Kidney epithelial cell (primary cell): ENCODE data around the gene SPRED3. TPM values are rescaled to one million over a fixed set of nuclear protein-coding genes. Genes with fewer than 3 reads are reported as not detected.
"Not testable (repeated sequence)": the region's sequence is repeated elsewhere in the genome, so short reads cannot be mapped to it uniquely, and the experiment has no call there.

Experiments used
- DNase-seq: peaks from one replicate; pipeline ENCODE4 v3.0.0-alpha.2; 2010; ENCODE audit warnings: low read depth
- H3K27me3 ChIP-seq: 2 replicates; pipeline ENCODE4 v1.6.0; 2011; ENCODE audit warnings: low read length; ENCODE audit not compliant: control insufficient read depth, insufficient read depth
- H3K36me3 ChIP-seq: 2 replicates; pipeline ENCODE4 v1.5.1; 2011; ENCODE audit warnings: low read length; ENCODE audit not compliant: control insufficient read depth, insufficient read depth
- H3K4me3 ChIP-seq: 2 replicates; pipeline ENCODE4 v1.5.1; 2011; ENCODE audit warnings: low read depth, mild to moderate bottlenecking, control low read depth, low read length
- total RNA-seq: library from RNA; depleted of rRNA; stranded (reverse); fragments of >200 nt; gene quantifications from 2 replicates; pipeline ENCODE4 v1.2.3, GENCODE V29; 2015
- TF ChIP-seq, protein P1 (sequence below): IDR thresholded peaks from 2 replicates; pipeline ENCODE4 v1.5.1; 2011; ENCODE audit warnings: mild to moderate bottlenecking, moderate library complexity, low read length, control low read depth, inconsistent platforms; ENCODE audit not compliant: insufficient read depth, poor library complexity, severe bottlenecking

The SPRED3 gene
- total RNA-seq, 1 donor from 2014 or later, result 4.3 TPM

- no peaks in the 10 kb centered on the region for H3K36me3 ChIP-seq
- no peak for DNase-seq
- TF ChIP-seq, protein P1, sequence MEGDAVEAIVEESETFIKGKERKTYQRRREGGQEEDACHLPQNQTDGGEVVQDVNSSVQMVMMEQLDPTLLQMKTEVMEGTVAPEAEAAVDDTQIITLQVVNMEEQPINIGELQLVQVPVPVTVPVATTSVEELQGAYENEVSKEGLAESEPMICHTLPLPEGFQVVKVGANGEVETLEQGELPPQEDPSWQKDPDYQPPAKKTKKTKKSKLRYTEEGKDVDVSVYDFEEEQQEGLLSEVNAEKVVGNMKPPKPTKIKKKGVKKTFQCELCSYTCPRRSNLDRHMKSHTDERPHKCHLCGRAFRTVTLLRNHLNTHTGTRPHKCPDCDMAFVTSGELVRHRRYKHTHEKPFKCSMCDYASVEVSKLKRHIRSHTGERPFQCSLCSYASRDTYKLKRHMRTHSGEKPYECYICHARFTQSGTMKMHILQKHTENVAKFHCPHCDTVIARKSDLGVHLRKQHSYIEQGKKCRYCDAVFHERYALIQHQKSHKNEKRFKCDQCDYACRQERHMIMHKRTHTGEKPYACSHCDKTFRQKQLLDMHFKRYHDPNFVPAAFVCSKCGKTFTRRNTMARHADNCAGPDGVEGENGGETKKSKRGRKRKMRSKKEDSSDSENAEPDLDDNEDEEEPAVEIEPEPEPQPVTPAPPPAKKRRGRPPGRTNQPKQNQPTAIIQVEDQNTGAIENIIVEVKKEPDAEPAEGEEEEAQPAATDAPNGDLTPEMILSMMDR, result no peak
- H3K4me3 ChIP-seq, result no peak overlapping the region
- H3K27me3 ChIP-seq, result peaks cover 11% of the 10 kb centered on the region
These were observed 22.7 kb downstream of the SPRED3 start for GRCh38 chr19:38411041-38411712.

DNA sequence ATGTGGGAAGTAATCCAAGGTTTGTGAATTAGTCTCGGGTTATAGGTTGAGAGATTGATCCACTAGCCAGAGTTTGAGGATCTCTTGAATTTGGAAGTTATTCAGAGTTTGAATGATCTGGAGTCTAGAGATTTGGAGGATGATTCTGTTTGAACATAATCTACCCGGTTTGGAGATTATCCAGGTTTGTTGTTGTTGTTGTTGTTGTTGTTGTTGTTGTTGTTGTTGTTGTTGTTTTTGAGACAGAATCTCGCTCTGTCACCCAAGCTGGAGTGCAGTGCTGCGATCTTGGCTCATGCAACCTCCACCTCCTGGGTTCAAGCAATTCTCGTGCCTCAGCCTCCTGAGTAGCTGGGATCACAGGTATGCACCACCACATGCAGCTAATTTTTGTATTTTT lies 23.4 kb downstream of the SPRED3 start:
- H3K4me3 ChIP-seq, H3K36me3 ChIP-seq, DNase-seq: not testable (repeated sequence)
- H3K27me3 ChIP-seq, result peaks cover 12% of the 10 kb centered on the region

DNA sequence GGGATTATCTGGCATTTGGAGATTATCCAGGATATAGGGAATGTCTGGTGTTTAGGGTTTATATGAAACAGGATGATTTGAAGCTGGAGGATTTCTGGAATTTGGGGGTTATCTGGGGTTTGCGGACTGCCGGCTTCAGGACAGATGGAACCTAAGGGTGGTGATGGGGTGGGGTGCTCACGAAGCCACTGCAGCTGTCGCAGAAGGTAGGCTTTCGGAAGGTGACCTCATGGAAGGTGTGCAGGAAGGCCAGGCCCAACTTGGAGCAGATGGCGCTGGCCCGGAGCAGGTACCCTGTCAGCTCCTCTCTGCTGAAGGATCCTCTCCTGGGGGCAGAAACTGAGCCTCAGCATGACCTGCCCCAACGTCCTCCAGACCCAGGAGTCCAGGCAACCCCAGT lies 24.0 kb downstream of the SPRED3 start:
- Histone ChIP-seq H3K36me3 (no peaks in the 10 kb centered on the region), H3K27me3 (peaks cover 18% of the 10 kb centered on the region), H3K4me3 (no peak overlapping the region)
- no peak for DNase-seq
- TF ChIP-seq, protein P1, result no peak

GRCh38 chr19:38412961-38413360 lies 24.5 kb downstream of the SPRED3 start:
- Histone ChIP-seq H3K4me3 (no peak overlapping the region), H3K27me3 (peaks cover 22% of the 10 kb centered on the region), H3K36me3 (no peaks in the 10 kb centered on the region)
- no peak for DNase-seq
- TF ChIP-seq, protein P1, result no peak

GRCh38 chr19:38413416-38413815 lies 24.9 kb downstream of the SPRED3 start:
- no peak overlapping the region for H3K4me3 ChIP-seq
- no peaks in the 10 kb centered on the region for H3K36me3 ChIP-seq
- TF ChIP-seq, protein P1, result no peak
- no peak for DNase-seq
- peaks cover 27% of the 10 kb centered on the region for H3K27me3 ChIP-seq

DNA sequence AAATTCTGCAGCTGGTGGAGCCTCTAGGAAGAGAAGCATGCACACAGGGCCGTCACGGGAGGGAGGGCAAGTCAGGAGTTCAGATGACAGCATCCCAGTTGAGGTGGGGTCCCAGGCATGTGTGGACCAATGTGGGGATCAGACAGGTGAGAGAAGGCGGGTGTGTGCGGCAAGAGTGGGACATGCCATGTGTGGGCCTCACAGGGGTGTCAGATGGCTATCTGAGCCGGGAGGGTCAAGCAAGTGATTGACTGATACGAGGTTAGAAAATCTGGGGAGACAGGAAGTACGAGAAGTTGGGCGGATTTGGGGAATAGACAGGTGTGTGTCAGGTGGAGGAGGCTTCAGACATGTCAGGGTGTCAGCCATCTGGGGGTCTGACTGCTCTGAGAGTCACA lies 28.6 kb downstream of the SPRED3 start:
- no peaks in the 10 kb centered on the region for H3K36me3 ChIP-seq
- no peak for DNase-seq
- peaks cover 32% of the 10 kb centered on the region for H3K27me3 ChIP-seq
- no peak overlapping the region for H3K4me3 ChIP-seq
- TF ChIP-seq, protein P1, result no peak
